B cell (primary cell): ENCODE data around the gene CTSH. TPM values are rescaled to one million over a fixed set of nuclear protein-coding genes. Genes with fewer than 3 reads are reported as not detected.

Source experiments
- ATAC-seq: fragments of 200-7000 bp; cut with Tn5 transposase; one replicate; pipeline ENCODE4 v1.10.0; 2021; ENCODE audit warnings: low read depth, mild to moderate bottlenecking, moderate number of reproducible peaks, moderate library complexity
- CTCF ChIA-PET: fragments of 350-600 bp; sonication (Branson Sonifier 250); formaldehyde crosslinking; loops from one replicate; lab custom pipeline; 2021; ENCODE audit warnings: antibody characterized with exemption, inconsistent platforms; lab: Charles Lee
- POLR2A ChIA-PET: fragments of 350-600 bp; sonication (Branson Sonifier 250); formaldehyde crosslinking; loops from one replicate; lab custom pipeline; 2021; ENCODE audit warnings: antibody characterized with exemption; lab: Charles Lee
- DNase-seq: peaks from one replicate; pipeline ENCODE4 v3.0.0; 2013
- H2AFZ ChIP-seq: 2 replicates; pipeline ENCODE4 v1.6.1; 2012; ENCODE audit warnings: mild to moderate bottlenecking, low read depth, low read length; ENCODE audit not compliant: insufficient read depth, poor library complexity, severe bottlenecking
- H3K27ac ChIP-seq, 2 donors: 1 replicate in 1 of 2; 2 replicates in 1 of 2; pipeline ENCODE4 v1.5.1; 2012 to 2013; ENCODE audit warnings: low read length in 2 of 2, mild to moderate bottlenecking in 2 of 2, moderate library complexity in 1 of 2
- H3K27me3 ChIP-seq, 4 experiments: fragments of 200-600 bp in 1 of 4; sonication (generic) in 1 of 4; replicated peaks in 1 of 4; 1 replicate in 2 of 4; 2 replicates in 2 of 4; pipeline versions ENCODE4 v1.6.1 to v1.7.0; 2013 to 2016; ENCODE audit warnings: low read length in 3 of 4, mild to moderate bottlenecking in 2 of 4, mixed read lengths in 1 of 4, moderate library complexity in 1 of 4; ENCODE audit not compliant: insufficient read depth in 4 of 4, control insufficient read depth in 3 of 4; ENCODE audit errors: control extremely low read depth in 1 of 4
- H3K36me3 ChIP-seq, 2 experiments: replicated peaks in 1 of 2; 1 replicate in 1 of 2; 2 replicates in 1 of 2; pipeline versions ENCODE4 v1.6.1 to v1.7.1; 2013; ENCODE audit warnings: low read length in 1 of 2; ENCODE audit not compliant: insufficient read depth in 2 of 2, control insufficient read depth in 1 of 2; ENCODE audit errors: control extremely low read depth in 1 of 2, extremely low read depth in 1 of 2
- H3K4me1 ChIP-seq, 2 donors: fragments of 200-600 bp in 1 of 2; sonication (generic) in 1 of 2; 1 replicate in 1 of 2; 2 replicates in 1 of 2; pipeline versions ENCODE4 v1.5.1 to v1.6.1; 2013 to 2017; ENCODE audit warnings: low read length in 2 of 2; ENCODE audit not compliant: control insufficient read depth in 2 of 2, insufficient read depth in 2 of 2
- H3K4me2 ChIP-seq: replicated peaks from 2 replicates; pipeline ENCODE3; 2012; ENCODE audit warnings: mild to moderate bottlenecking, low read depth, low read length; ENCODE audit not compliant: poor library complexity, severe bottlenecking
- H3K4me3 ChIP-seq, 5 experiments: fragments of 200-600 bp in 1 of 5; sonication (generic) in 1 of 5; 1 replicate in 3 of 5; 2 replicates in 2 of 5; pipeline versions ENCODE4 v1.5.1 to v1.7.0; 2011 to 2016; ENCODE audit warnings: low read length in 4 of 5, mild to moderate bottlenecking in 4 of 5, low read depth in 2 of 5, control low read depth in 1 of 5, moderate library complexity in 1 of 5; ENCODE audit not compliant: insufficient read depth in 1 of 5; ENCODE audit errors: control extremely low read depth in 1 of 5, extremely low read depth in 1 of 5
- H3K79me2 ChIP-seq: fragments of 200-600 bp; sonication (generic); one replicate; pipeline ENCODE4 v1.6.0; 2016; ENCODE audit warnings: low read length; ENCODE audit not compliant: control insufficient read depth, insufficient read depth
- H3K9ac ChIP-seq: fragments of 200-600 bp; sonication (generic); 2 replicates; pipeline ENCODE4 v1.6.1; 2017; ENCODE audit warnings: mild to moderate bottlenecking, low read length, moderate library complexity
- H3K9me3 ChIP-seq, 3 donors: one replicate each; pipeline versions ENCODE4 v1.6.1 to v1.7.1; 2013; ENCODE audit warnings: low read length in 2 of 3; ENCODE audit not compliant: control insufficient read depth in 2 of 3, insufficient read depth in 1 of 3; ENCODE audit errors: control extremely low read depth in 1 of 3
- H4K20me1 ChIP-seq: 2 replicates; pipeline ENCODE4 v1.6.0; 2012; ENCODE audit warnings: mild to moderate bottlenecking, low read length; ENCODE audit not compliant: insufficient read depth, control insufficient read depth, poor library complexity, severe bottlenecking
- H3K27ac Mint-ChIP-seq: one replicate; pipeline ENCODE4 v1.8.0; 2021; ENCODE audit warnings: mixed read lengths
- H3K27me3 Mint-ChIP-seq: one replicate; pipeline ENCODE4 v1.8.0; 2021; ENCODE audit warnings: mixed read lengths
- H3K4me1 Mint-ChIP-seq: one replicate; pipeline ENCODE4 v1.8.0; 2021; ENCODE audit warnings: mixed read lengths
- H3K4me3 Mint-ChIP-seq: one replicate; pipeline ENCODE4 v1.8.0; 2021; ENCODE audit warnings: mixed read lengths
- H3K9me3 Mint-ChIP-seq: one replicate; pipeline ENCODE4 v1.8.0; 2022; ENCODE audit warnings: mixed read lengths; ENCODE audit not compliant: insufficient read depth
- CTCF ChIP-seq: fragments of 200-600 bp; IDR thresholded peaks from one replicate; pipeline ENCODE4 v1.8.0; 2022; ENCODE audit warnings: antibody characterized with exemption, mild to moderate bottlenecking
- EZH2 ChIP-seq: IDR thresholded peaks from 2 replicates; pipeline ENCODE4 v1.6.1; 2012; ENCODE audit warnings: borderline replicate concordance, low read depth, mild to moderate bottlenecking, moderate library complexity, low read length; ENCODE audit not compliant: insufficient read depth, poor library complexity, severe bottlenecking
- WGBS: methylation state at CpG from one replicate; pipeline ENCODE4 v1.1.5; 2013; ENCODE audit warnings: missing lambda C conversion rate; ENCODE audit not compliant: insufficient coverage; 5-methylcytosine and 5-hydroxymethylcytosine counted together
- intact Hi-C: fragments of 100-400 bp; cut with micrococcal nuclease; formaldehyde crosslinking; loops from one replicate; pipeline ENCODE4 v1.10.0; 2022
- polyA plus RNA-seq: library from polyadenylated mRNA; depleted of rRNA; stranded (reverse); fragments of >200 nt; gene quantifications from 2 replicates; pipeline ENCODE4 v1.2.3, GENCODE V29; 2012
- total RNA-seq, 2 donors: library from RNA; stranded (reverse); fragments of 120-200 nt in 1 of 2; gene quantifications; 1 replicate in 1 of 2; 2 replicates in 1 of 2; pipeline versions ENCODE4 v1.2.3 to v1.2.4, GENCODE V29; 2013 to 2022

CTSH gene
- total and polyA plus RNA-seq, 2 donors (not counting 1 experiment from before 2014, with no cell fraction given), result 399 to 441 TPM

GRCh38 chr15:78875107-78875914, 69.5 kb downstream of the CTSH start:
- WGBS, result 38% methylated on average over 4 of the region's 22 CpGs
- Histone ChIP-seq H2AFZ (no peak overlapping the region), H3K27me3 (no peaks in the 10 kb centered on the region), H3K9ac (peak overlapping the region; percentile 100), H3K36me3 (peaks cover 1 to 15% of the 10 kb centered on the region in 2 experiments), H3K27ac (peak overlapping the region; percentile 95 to 100), H3K9me3 (no peaks in the 10 kb centered on the region), H3K4me1 (peaks cover 45 to 57% of the 10 kb centered on the region in 2 donors), H3K4me2 (peak overlapping the region; percentile 85), H3K79me2 (peaks cover 73% of the 10 kb centered on the region), H4K20me1 (peaks cover 75% of the 10 kb centered on the region), H3K4me3 (peak overlapping the region in 4 of 5 experiments; percentile 41 to 100 (median 91))
- ATAC-seq (no peak), DNase-seq (no peak)
- TF ChIP-seq EZH2, result no peak
- no peak for TF ChIP-seq CTCF
- POLR2A ChIA-PET, result interaction anchor here (0.7 kb wide), 1 partner anchor 32 kb away, joined by 4 read pairs; no protein-coding TSS in a partner anchor
- no peaks in the 10 kb centered on the region for H3K9me3 Mint-ChIP-seq
- CTCF ChIA-PET, result interaction anchor here (1.1 to 1.4 kb wide), 2 partner anchors 27 to 150 kb away, joined by 3 to 4 read pairs; no protein-coding TSS in a partner anchor
- H3K4me3 Mint-ChIP-seq, result peak overlapping the region; percentile 97
- peaks cover 61% of the 10 kb centered on the region for H3K4me1 Mint-ChIP-seq
- intact Hi-C loops, result loop anchor here (2.0 to 10.0 kb wide), 2 partner anchors 63 to 439 kb away; partner anchors contain the start of gene TMED3
- H3K27me3 Mint-ChIP-seq, result no peaks in the 10 kb centered on the region
- H3K27ac Mint-ChIP-seq, result peak overlapping the region; percentile 100
